GM12872 (cell line): Measurements from ENCODE around the gene FPR1.

Experiments used
- TF ChIP-seq, protein P1 (sequence below): IDR thresholded peaks from 3 replicates; pipeline ENCODE4 v1.5.1; 2011; ENCODE audit warnings: low read depth, mild to moderate bottlenecking, low read length, moderate library complexity; ENCODE audit not compliant: insufficient read depth

Gene FPR1

DNA sequence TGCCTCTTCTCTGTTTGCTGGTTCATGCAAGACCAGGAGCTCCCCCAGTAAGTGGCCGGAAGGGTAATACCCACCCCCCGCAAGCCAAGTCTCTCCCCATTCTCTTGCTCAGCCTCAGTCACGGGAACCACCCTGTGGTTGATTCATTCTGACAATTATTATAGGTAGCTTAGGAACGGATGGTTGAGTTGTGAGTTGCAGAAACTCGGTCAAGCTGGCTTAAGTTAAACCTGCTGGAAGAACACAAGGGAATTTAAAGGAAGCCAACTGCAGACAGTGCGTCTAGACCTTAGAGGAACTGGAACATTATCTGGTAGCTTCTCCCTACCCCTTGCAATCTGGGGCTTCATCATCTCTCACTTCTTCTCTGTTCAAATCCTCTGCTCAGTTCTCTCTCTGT, 8.9 kb downstream of the FPR1 start:
- TF ChIP-seq, protein P1, sequence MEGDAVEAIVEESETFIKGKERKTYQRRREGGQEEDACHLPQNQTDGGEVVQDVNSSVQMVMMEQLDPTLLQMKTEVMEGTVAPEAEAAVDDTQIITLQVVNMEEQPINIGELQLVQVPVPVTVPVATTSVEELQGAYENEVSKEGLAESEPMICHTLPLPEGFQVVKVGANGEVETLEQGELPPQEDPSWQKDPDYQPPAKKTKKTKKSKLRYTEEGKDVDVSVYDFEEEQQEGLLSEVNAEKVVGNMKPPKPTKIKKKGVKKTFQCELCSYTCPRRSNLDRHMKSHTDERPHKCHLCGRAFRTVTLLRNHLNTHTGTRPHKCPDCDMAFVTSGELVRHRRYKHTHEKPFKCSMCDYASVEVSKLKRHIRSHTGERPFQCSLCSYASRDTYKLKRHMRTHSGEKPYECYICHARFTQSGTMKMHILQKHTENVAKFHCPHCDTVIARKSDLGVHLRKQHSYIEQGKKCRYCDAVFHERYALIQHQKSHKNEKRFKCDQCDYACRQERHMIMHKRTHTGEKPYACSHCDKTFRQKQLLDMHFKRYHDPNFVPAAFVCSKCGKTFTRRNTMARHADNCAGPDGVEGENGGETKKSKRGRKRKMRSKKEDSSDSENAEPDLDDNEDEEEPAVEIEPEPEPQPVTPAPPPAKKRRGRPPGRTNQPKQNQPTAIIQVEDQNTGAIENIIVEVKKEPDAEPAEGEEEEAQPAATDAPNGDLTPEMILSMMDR = no peak

DNA sequence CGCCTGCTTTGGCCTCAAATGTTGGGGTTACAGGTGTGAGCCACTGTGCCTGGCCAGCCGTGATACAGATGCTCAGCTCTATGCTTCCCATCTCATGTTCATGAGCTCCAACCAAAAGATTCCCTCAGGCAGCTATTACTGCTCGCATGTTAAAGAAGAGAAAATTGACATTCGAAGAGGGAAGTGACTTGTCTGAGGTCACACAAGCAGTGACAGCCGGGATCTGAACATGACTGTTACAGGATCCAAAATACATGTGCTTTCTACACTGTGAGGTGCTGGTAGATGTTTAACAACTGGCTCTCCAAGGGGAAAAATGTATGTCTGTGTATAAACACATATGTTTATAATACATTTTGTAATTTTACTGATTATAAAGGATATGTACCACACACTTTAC, 11.3 kb downstream of the FPR1 start:
- TF ChIP-seq, protein P1 = no peak

DNA sequence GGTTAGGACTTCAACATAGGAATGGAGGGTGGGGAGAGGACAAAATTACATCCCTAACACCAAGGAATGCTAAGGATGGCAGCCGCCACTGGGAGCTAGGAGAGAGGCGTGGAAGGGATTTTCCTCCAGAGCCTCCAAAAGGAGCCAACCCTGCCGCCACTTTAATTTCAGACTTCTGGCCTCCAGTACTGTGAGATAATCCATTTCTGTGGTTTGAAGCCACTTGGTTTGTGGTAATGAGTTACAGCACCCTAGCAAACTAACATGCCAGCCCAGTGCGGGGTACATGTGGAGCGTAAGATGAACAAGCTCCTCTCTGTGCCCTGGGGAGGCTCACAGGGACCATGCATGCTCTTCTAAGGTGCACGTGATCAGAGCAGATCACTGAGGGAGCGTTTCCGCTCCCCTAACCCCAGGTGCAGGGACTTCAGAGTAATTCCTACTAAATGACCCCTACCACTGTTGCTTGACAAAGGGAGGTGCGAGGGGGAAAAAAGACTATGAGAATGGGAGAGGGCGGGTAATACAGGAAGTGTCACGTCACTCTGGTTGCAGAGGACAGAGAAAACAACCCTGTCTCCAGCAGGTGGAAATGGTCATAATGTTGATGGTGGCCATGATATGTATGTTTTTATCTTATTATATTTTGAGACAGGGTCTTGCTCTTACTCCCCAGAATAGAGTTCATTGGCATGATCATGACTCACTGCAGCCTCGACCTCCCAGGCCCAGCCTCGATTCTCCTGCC, 12.0 kb downstream of the FPR1 start:
- TF ChIP-seq, protein P1 = no peak

DNA sequence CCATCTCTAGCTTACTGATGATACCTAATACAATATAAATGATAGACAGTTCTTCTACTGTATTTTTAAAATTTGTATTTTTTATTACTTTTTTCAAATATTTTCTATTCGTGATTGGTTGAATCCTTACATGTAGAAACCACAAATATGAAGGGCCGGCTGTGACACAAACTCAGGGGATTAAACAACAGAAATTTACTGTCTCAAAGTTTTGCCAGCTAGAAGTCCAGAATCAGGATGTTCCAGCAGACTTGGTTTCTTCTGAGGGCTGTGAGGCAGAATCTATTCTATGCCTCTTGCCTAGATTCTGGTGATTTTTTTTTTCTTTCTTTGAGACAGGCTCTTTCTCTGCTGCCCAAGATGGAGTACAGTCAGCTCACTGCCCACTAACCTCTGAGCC, 13.8 kb downstream of the FPR1 start:
- TF ChIP-seq, protein P1 = no peak

DNA sequence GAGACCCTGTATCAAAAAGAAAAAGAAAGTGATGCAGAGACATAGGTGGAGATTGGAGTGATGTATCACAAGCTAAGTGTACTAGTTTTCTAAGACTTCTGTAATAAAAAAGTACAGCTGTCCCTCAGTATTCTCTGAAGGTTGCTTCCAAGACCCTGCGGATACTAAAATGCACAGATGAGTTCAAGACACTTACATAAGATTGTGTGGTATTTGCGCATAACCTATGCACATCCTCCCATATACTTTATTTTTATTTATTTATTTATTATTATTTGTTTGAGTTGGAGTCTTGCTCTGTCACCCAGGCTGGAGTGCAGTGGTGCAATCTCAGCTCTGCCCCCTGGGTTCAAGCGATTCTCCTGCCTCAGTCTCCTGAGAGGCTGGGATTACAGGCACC, 14.3 kb downstream of the FPR1 start:
- TF ChIP-seq, protein P1 = no peak

DNA sequence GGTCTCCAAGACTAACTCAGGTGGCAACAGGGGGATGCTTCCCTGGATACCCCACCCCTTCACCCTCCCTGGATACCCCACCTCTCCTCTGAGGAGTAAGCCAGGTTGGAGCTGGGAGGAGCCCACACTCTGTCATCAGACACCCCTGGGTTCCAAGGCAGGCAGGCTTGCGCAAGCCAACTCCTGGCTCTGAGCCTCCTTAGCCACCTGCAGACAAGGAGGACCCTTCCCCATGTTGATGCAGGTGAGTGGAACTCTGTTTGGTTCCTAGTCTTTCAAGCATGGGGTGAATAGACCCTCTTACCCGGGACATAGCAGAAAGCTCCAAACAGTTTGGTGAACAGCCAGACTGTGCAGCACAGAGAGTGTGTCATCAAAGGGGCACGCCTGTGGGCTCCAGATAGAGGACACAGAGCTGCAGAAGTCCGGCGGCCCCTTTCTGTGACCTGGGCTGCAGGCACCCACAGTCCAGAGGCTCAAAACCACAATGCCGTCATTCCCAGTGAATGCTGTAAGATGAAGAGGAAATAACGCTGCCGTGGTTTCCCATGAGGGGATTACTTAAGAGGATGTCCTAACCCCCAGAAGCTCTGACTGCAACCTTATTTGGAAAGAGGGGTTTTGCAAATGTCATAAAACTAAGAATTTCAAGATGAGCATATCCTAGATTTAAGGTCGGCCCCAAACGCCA, 15.8 kb downstream of the FPR1 start:
- TF ChIP-seq, protein P1 = no peak

DNA sequence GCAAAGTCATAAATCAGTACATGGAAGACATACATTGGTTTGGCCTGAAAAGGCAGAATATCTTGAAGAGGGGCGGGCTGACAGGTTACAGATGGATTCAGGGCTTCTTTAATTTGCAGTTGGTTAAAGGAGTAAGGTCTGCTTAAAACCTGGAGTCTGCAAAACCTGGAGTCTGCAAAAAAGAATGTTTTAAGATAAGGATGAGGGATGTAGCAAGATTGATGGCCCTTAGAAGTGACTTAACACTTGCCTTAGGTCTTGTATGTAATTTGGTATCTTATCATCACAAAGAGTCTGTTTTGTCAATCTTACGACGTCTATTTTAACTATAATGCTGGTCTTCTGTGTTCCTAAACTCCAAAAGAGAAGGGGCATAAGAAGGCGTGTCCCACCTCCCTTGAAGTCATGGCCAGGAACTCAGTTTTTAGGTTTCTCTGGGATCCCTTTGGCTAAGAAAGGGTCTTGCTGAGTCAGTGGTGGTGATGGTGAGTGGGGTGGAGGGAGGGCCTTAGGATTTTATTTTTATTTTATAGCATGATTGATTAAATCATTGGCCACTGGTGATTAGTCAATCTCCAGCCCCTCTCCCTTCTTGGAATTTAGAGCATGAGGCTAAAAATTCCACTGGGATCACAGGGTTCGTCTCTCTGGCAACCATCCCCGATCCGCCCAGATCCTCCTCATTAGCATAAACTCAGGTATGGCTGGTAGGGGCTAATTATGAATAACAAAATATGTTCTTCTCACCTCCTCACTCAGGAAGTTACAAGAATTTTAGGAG, 17.7 kb downstream of the FPR1 start:
- TF ChIP-seq, protein P1 = no peak
